ENCODE measurements around the gene EML1.

Gene EML1

DNA sequence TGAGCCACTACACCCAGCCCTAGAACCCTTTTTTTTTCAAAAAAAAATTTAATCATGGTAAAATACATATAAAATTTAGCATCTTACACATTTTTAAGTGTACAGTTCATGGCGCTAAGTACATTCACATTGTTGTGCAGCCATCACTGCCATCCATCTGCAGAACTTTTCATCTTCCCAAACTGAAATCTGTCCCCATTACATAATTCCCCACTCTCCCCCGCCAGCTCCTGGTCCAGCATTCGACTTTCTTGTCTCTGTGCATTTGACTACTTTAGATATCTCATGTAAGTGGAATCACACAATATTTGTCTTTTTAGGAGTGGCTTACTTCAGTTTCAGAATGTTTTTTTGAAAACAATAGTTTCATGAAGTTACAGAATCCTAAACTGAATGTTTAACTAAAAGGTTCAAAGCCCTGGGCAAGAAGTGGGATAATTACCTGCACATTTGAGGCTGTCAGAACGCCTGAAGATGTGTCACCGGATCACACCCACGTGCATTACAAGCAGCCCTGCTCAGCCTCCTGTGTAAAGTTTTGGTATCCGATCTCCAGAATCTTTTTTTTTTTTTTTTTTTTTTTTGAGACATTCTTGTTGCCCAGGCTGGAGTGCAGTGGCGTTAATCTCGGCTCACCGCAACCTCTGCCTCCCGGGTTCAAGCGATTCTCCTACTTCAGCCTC is 12.7 kb downstream of the EML1 start:
- DNase-seq (ENCODE audit: low read depth): no peak

DNA sequence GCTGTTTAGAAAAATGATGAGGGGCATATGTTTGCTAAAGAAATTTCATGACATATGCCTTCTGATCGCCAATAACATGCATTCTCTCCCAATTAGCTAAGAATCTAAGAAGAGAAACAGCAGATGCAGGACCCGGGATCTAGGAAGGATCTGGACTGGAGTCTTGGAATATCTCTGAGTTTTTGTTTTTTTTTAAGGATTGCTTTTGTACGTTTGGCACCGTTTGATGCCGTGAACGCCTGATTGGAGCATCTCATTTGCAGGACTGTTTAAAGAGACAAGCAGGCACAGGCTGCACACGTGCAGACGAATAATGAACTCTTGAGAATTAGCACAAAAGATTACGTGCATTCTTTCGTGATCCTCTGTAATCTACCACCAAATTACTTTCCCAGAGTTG is 13.6 kb downstream of the EML1 start:
- no peak for DNase-seq (ENCODE audit: low read depth)

DNA sequence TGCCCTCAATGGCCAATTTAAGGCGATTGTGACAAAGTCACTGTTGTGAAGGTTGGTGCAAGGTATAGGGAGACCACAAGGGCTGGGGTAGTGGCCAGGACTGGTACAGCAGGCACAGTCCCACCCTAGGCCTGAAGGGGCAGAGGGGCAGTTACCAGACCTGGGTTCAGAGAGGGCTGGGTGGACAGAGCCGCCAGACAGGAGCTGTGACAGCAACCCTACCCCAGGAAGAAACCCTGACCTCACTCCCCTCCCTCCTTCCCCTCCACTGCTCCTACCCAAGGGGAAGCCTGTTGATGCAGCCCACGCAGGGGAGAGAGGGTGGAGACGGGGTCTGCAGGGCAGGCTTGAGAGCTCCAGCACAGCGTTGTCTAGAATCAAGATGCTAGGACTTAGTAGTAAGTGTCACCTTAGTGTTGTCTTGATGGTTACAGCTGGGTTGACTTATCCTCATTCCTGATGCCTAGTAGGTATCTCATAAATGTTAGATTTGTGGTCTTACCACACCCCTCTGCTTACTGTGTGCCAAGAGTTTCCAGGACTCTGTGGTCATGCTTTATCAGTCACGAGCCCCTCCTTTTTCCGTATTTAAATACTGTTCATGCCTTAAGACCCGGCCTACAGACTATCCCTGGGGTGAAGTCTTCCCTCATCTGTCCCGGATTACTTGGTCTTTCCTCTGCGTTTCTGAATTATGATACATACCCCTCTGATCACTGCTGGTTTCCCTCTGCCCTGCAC is 14.4 kb downstream of the EML1 start:
- no peak for DNase-seq (ENCODE audit: low read depth)

DNA sequence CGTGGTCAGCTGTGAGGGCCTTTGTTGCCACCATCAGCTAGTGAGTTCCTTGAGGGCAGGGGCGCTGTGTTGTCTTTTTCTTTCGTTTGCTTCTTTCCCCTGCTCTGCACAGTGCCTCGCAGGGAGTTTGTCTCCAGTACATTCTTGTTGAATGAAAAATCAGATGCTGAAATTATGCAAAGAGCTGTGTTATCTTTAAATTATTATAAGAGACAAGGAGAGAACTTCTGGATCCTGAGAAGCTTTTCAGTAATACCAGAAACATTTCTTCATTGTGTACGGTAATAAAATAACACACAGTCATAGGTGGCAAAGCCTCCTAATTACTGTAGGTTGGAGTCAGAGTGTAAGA is 14.9 kb downstream of the EML1 start:
- no peak for DNase-seq (ENCODE audit: low read depth)

DNA sequence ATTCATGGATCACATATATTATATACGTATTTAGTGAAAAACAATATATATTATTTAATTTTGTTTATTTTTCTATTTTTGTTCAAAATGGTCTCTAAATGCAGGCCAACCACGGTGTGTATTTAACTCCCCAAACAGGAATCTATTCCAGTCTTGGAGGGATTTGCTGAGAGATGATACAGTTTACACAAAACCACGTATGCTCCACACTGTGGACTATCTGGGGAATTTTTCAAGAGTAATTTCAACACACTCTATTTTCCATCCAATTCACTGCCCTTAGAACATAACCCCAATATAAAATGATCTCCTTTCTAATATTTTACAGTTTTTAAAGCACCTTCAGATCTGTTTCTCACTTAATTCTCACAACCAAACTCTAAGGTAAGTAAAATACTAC is 15.3 kb downstream of the EML1 start:
- no peak for DNase-seq (ENCODE audit: low read depth)

DNA sequence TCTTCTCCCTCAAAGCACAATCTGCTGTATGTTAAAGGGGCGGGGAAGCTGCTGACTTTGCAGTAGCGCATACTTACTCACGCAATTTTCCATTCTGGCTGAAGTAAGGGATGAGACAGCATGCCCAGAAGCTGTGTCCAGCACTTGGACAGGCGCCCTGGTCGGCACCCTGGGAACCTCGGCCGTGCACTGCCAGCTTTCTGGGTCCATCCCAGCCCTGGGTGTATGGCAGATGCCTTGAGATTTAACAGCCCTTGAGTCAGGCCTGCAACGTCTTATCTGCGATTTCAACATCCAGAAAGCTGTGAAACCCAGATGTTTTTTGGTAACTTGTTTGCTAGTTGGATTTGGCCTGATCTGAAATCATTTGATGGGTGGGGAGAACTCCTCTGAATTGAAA is 16.1 kb downstream of the EML1 start:
- DNase-seq (ENCODE audit: low read depth): no peak

DNA sequence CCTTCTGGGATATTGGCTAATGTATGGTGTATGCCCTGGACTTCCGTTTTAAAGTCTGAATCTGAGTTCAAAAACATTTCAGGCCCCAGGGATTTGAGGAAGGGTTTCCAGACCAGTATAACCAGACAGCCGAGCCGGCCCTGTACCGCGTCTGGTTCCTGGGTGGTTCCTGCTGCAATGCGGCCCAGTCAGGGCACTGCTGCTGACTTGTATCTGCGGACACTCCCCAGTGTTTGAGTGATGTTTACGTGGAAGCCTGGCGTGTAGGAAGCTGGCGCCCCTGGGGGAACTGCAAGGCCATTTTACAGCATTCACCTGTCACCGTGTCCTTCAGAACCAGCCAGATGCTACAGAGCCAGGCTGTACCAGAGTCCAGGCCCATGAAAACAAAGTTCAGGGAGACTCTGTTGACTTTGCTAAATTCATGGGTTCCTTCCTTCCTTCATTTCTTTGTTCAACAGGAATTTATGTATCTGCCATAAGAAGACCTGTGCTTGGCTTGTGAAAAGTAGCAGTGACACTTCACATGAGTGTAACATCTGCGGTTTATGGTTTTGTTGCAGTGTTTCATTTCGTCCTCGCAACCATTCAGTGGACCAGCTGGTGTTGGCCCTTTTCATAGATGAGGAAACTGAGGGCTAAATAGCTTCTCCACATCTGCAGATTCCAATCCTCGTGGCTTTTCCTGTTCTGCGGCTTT is 16.8 kb downstream of the EML1 start:
- DNase-seq (ENCODE audit: low read depth): no peak

DNA sequence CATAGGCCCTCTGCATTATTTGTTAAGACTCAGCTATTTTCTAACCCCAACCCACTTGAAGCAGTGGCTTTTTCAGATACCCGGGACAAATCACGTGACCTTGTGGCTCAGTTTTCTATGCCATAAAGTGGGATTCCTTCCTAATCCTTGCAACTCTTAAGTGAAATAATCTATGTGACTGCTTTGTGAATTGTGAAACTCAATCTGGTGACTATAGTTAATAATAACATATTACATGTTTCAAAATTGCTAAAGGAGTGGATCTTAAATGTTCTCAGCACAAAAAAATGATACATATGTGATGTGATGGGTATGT is 17.3 kb downstream of the EML1 start:
- DNase-seq (ENCODE audit: low read depth): no peak

DNA sequence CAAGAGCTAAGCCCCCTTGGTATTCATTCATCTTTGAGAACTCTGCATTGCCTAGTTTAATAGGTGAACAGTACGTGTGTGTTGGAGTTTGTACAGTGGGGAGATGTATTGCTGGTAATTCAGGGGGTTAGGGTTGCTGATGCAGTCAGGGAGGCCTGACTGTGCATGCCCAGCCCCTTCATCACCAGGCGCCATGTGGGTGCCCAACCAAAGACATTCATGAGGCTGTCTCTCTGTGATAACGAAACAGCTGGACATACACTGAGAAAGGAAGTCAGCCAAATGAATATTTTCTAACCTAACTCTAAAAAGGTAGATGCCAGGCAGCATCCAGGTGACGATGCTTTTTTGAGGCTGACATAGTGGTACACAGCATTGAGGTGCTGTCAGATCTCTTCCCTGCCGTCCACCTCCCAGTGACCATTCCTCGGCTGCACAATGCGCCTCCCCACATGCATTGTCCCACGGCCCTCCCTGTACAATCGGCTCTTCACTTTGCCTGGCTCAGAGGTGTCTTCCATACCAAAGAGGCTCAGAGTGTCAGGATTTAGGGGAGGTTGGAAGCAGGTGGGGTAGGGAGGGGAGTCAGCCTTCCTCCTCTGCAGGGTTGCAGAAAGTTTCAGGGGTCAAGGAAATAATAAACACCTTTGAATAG is 19.0 kb downstream of the EML1 start:
- no peak for DNase-seq (ENCODE audit: low read depth)

DNA sequence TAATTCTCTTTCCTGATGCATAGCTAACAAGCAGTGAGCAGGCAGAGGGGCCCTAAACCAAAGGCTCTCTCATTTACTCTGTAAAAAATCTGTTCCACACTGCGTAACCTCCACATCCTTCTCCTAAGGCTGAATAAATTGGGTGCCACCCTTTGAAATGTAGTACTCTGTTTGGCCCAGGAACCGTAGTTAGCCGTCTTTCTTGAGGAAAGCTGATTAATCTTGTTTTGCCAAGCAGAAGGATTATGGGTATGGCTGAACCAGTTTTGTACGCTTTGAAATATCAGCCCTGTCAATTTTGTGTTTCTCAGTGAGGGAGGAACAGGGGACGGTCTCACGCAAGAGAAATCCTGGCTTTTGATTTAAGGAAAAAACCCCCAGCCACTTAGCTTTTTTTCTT is 19.7 kb downstream of the EML1 start:
- DNase-seq (ENCODE audit: low read depth): no peak

DNA sequence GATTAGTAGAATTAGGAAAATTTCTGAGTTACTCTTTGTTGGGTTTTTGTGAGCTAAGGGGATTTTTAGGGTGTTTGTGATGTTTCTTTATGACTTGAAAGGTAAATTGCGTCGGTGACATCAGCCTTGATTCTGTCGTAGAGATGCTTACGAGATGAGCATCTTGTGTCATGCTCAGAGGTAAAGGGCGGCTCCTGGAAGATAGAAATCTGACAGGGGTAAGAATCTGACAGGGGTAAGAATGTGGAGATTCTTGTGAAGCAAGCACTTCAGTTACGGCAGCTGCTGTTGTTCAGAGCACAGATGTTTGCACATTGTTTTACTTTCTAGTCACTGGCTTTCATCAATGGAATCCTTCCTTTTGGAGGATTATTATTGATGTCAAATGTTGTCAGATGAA is 22.5 kb downstream of the EML1 start:
- DNase-seq (ENCODE audit: low read depth): no peak

DNA sequence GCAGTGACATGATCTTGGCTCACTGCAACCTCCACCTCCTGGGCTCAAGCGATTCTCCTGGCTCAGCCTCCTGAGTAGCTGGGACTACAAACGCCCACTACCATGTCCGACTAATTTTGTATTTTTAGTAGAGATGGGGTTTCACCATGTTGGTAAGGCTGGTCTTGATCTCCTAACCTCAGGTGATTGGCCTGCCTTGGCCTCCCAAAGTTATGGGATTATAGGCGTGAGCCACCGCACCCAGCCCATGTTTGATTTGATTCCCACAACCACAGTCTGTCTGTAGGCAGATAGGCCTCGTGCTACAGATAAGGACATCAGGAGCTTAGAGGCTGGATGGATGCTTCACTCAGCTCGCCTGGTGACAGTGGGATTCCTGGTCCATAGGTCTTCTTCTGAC is 23.0 kb downstream of the EML1 start:
- DNase-seq (ENCODE audit: low read depth): no peak

DNA sequence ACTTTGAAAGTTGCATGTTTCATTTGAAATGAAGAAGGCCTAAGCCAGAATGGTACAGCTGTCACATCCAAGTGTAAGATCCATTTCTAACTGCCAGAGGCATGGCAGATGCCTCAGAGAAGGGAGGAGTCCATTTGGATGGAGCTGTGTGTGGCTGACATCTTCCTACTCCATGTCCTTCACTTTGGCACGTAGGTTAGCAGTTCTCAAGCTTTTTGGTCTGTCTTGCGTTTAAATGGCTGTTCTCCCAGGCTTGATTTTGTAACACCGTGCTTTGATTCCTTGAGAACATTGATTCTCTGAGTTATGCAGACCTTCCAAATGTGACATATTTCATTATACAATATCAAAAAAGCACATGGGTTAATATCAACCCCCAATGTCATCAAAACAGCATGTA is 23.4 kb downstream of the EML1 start:
- DNase-seq (ENCODE audit: low read depth): no peak

DNA sequence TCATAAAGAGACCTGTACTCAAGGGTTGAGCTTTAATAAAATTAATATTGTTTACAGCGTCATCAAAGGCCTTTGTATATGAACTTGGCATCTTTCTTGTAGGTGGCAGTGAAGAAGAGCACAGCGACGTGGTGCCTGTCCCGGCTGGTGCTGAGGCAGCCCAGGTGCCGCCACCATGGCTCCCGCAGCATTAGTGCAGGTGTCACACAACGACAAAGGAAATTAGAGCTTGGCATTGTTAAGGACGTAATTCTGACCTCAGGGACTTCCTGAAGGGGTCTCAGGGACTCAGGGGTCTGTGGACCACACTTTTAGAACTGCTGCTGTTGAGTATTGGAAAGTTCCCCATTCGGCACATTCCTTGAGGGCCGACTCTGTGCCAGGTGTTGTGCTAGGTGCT is 24.1 kb downstream of the EML1 start:
- no peak for DNase-seq (ENCODE audit: low read depth)

DNA sequence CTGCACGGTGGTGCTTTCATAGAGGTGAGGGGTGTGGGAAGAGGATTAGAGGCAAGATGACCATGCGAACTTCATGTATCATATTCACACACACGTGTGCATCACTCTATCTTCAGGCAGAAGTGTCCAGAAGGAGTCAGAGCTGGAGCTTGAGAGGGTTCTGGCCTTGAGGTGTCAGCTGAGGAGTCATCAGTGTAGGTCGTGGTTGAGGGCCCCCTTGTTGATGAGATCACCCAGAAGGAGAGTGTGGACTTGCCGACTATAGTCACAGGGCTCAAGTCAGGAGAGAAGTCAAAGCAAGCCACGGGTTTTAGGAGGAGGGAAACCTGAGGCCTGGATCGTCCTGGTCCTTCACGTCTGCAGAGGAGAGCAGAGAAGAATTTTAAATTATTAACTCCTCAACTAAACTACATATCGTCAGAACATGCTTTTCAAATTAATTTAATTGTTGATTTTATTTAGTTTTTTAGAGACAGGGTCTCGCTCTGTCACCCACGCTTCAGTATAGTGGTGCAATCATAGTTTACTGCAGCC is 25.4 kb downstream of the EML1 start:
- no peak for DNase-seq (ENCODE audit: low read depth)

DNA sequence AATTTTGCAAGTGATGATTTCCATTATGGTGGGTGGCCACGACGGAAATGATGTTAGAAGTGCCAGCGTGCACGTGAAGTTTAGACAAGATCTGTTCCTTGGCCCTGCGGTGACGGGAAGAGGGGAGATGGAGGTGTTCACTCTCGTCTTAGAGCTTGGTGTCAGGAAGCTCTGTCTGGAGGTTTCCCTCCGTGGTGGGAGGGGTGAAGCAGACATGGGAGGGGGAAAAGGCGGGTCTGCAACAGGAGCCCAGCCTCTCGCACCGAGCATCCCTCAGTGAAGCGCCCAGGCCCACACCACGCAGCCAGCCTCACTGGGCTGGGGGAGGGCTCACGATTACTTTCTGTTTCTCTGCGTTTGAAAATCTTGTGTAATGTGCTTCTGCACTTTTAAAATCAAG is 26.3 kb downstream of the EML1 start:
- DNase-seq (ENCODE audit: low read depth): no peak

DNA sequence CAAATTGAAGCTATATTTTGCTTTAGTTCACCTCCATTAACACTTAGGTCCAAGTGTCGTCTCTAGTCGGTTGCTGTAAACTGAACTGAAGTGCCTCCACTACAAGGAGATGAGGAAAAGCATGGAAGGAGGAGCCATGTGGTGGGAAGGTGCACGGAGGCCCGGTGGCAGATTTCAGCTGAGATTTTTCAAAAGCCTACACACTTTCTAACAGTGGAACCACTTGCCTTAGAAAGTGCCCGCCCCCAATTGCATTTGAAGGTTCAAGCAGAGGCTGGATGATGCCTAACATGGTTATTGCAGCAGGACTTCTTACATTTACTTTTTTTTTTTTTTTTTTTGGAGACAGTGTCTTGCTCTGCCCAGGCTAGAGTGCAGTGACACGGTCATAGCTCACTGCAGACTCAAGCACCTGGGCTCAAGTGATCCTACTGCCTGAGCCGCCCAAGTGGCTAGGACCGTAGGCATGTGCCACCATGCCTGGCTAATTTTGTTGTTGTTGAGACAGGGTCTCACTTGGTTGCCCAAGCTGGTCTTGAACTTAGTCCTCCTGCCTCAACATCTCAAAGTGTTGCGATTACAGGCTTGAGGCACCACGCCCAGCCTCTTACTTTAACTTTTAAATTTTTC is 27.6 kb downstream of the EML1 start:
- DNase-seq (ENCODE audit: low read depth): no peak

DNA sequence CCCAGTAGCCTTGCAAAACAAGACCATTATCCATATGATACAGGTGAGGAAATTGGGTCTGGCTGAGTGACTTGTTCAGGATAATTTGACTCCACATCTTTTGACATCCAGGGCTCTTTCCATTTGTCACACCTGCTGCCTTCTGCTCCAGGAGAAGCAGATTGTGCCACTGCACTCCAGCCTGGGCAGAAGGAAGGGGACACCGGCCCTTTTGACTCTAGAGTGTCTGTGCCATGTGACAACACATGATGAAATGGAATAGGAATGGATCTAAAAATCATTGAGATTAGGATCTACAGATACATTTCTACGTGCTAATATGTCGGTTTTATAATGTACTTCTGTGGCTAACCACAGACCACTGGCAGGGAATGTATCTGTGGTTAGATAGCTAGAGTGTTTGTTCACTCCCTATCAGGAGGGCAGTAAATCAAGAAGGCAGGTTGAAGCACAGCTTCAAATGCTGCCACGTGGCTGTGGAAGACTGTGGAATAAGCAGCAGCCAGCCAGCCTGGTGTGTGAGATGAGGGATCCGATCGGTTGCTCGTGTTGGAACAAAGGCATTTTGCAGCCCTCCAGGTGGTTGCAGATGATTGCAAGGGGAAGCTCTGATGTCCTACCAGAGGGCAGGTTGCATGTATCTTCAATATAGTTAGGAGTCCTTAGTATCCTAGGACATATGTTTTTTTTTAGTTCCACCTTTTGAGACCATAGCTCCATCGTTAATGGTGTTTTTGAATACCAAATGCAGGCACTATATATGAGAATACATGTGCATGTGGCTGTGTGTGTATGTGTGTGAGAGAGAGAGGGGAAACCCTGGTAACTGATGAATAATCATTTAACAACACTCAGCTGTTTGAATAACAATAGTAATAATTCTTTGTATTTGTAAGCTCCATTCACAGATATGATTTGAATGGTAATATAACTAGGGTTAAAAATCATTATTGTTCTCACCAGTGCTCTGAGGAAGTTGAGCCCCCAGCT is 28.6 kb downstream of the EML1 start:
- DNase-seq (ENCODE audit: low read depth): no peak

DNA sequence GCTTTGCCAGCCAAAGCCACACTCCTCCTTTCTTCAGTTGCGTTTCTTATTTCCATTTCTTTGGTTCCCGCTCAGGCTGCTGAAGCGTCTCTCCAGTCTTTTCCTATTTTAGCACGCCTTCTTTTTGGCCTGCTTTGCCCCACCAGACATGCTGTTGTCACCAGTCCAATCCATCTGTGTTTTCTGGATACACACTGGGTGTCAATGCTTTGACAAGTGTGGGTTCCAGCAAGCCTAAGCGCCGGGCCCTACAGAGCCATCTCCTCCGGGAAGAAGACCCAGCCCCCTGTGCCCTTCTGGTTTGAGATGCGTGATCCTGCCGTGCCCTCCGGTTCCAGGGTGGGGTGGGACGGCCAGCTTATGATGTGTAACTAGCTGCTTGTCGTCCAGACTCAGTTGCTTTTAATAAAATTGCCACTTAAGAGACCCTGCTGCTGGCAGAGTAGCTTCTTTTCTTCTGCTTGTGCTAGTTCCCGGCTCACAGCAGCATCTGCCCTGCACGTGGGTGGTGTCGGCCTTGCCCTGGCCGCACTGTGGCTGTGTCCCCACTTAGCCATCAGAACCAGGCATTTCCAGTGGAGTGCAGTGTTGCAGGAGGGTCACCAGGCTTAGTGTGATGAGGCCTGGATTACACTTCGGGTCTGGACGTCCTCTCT is 29.7 kb downstream of the EML1 start:
- DNase-seq (ENCODE audit: low read depth): no peak

DNA sequence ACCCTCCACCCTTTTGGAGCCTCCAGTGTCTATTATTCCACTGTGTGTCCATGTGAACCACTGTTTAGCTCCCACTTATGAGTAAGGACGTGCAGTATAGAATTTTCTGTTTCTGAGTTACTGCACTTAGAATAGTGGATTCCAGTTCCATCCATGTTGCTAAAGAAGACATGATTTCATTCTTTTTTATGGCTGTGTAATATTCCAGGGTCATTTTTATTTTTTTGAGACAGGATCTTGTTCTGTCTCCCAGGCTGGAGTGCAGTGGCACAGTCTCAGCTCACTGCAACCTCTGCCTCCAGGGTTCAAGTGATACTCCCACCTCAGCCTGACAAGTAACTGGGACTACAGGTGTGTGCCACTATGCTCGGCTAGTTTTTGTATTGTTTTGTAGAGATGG is 31.6 kb downstream of the EML1 start:
- no peak for DNase-seq (ENCODE audit: low read depth)

DNA sequence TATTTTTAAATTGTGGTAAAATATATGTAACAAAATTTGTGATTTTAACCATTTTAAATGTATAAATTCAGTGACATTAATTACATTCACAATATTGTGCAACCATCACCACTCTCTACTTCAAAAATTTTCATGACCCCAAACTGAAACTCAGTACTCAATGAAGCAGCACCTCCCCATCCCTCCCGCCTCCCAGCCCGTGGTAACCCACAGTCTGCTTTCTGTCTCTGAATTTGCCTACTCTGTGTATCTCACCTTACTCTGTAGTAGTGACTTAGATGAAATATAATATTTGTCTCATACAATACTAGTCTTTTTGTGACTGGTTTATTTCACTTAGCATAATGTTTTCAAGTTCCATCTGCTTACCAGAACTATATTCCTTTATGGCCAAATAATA is 36.2 kb downstream of the EML1 start:
- DNase-seq (ENCODE audit: low read depth): no peak
